Gastrocnemius medialis (tissue), 4 donors: ENCODE measurements around the gene TTC21B.

ENCODE experiments used
- CTCF ChIP-seq, 5 experiments: fragments of 450-650 bp in 3 of 5; fragments of 200-600 bp in 2 of 5; sonication (generic) in 2 of 5; IDR thresholded peaks in 4 of 5; conservative IDR thresholded peaks in 1 of 5; 1 replicate in 4 of 5; 2 replicates in 1 of 5; pipeline ENCODE4 v1.5.1; 2016 to 2019; ENCODE audit warnings: antibody characterized with exemption in 5 of 5, mild to moderate bottlenecking in 3 of 5, moderate library complexity in 3 of 5
- POLR2A ChIP-seq, 2 donors: fragments of 450-650 bp; IDR thresholded peaks; one replicate each; pipeline ENCODE4 v1.6.1; 2017; ENCODE audit warnings: antibody characterized with exemption in 2 of 2, mild to moderate bottlenecking in 2 of 2, moderate library complexity in 2 of 2

GRCh38 chr2:165872101-165872791, 81.3 kb downstream of the TTC21B start:
- TF ChIP-seq CTCF (IDR thresholded peaks at IDR 0.05 in 4 of 5, conservative IDR thresholded peaks at IDR 0.05 in 1 of 5): no peak
- TF ChIP-seq POLR2A (IDR thresholded peaks at IDR 0.05): no peak
